AG08395 (cell line): Measurements from ENCODE around the gene SCAPER.
"Not testable (repeated sequence)": the region's sequence is repeated elsewhere in the genome, so short reads cannot be mapped to it uniquely, and the experiment has no call there.

Experiments
- DNase-seq: peaks from one replicate; pipeline ENCODE4 v3.0.0; 2012; ENCODE audit warnings: mixed read lengths, low spot score

SCAPER gene

DNA sequence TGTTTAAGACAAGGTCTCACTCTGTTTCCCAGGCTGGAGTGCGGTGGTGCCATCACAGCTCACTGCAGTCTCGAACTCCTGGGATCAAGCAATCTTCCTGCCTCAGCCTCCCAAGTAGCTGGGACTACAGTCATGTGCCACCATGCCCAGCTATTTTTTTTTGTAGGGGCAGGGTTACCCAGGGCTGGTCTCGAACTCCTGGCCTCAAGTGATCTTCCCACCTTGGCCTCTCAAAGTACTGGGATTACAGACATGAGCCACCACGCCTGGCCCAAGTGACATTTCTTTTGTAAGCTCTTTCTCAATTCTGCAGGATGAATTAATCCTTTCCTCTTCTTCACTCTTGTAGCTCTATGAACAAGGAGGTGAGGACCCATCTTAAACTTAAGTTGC is 592.0 kb downstream of the SCAPER start:
- DNase-seq = not testable (repeated sequence)

DNA sequence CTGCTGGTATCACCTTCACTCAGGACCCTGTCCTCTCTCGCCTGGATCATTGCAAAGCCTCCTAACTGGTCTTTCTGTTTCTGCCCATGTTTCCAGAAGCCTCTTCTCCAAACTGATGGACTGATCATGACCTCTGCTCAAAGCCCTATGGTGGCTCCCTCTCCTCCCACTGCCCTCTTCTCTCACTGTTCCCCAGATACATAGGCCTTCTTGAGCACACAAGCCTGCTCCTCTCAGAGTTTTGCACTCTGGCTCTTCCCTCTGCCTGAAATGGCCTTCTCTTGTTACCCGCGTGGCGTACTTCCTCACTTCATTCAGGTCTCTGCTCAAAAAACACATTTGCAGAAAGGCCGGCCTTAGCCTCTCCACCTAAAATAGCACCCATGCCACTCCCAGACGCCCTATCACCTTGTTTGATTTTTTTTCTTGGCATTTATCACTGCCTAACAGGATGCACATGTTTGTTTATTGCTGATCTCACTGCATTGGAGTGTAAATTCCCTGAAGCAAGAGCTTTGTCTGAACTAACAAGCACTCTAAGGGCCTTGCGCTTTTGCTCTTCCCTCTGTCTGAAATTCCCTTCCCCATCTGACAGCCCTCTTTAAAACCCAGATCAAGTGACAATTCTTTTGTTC is 592.5 kb downstream of the SCAPER start:
- no peak for DNase-seq

DNA sequence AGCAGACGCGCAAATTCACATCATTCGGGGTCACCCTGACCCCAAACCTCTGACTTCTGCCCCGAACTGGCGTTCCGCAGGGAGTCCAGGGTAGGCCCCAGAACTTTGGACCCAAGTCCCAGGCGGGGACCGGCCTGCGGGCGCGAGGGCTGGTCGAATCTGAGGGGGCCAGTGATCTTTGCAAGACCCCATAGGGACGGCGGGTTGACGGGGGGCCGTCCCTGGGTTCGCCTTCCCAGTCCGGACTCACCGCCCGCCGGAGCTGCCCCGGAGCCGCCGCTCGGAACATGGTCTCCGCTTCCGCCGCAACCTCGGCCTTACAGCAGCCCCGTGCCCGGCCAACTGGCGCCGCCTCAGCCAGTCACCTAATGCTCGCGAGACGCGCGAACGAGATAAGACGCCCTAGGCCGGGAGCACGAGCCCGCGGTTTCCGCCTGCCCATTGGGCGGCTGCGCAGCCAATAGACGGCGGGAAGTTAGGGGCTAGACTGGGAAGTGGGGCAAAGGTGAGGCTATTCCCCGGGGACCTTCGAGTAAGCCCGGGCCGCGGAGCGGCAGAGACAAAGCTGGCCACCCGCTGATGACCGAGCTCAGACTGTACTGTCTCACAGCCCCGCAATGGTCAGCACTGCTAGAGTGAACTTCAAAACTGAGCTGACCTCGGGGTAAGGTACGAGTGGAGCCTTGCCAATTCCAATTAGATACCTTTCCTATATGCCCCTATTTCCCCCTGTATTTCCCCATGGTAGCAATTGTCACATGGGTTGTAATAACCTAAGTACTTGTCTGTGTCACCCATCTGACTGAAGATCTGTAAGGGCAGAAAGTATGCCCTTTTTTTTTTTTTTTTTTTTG is 593.8 kb downstream of the SCAPER start, which contains the start of gene ETFA:
Gene ETFA (minus strand): TSS at position 370 of the 854 bp plus-strand sequence. CDS start 81 bp downstream, at position 289.
- peak; percentile 99 for DNase-seq

DNA sequence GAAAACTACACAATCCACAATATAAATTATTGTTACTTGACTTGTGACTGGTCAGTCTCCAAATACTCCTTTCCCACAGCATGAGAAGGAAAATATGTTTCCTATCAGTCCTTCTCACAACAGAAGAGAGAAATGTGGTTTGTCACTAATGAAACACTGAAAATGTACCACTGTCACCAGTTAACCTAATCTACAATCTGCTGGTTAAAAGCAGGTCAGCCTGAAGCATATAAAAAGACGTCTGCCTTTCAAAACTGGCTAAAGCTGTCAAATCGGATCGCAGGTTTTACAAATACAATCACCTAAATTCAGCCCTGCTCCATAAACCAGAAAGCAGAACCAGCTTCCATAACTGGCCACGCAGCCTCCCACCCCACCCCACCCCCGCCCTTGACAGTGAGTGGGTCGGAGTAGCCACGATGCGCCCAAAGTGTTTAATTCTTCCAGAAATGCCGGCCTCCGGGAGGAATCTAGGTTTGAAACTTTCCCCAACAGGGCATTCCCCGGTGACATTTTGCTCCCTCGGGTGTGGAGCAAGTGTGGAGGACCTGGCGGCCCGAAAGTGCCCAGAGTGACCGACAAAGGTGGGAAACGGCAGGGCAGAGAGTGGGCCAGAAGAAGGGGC is 594.6 kb downstream of the SCAPER start:
- DNase-seq = peak; percentile 29

DNA sequence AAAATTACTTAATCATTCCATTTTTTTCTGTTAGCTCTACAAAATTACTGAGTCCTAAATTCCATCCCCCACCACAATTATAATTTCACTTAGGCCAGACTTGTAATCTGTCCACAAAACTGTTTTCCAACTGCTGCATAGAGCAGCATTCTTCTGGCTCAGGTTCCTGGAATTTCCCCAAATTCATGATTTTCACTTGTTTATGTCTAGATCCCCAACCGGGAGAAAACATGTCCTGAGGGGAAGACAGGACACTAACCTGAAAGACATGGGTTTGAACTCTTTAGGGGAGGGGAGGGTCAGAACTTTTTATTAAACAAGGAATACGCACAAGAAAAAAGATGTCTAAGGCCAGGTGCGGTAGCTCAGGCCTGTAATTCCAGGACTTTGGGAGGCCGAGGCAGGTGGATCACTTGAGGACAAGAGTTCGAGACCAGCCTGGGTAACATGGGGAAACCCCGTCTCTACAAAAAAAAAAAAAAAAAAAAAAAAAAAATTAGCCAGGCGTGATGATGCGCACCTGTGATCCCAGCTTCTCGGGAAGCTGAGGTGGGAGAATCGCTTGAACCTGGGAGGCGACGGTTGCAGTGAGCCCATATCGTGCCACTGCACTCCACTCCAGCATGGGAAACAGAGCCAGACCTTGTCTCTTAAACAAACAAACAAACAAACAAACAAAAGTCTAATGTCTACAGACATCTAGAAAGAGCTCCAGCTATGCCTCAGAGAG is 595.4 kb downstream of the SCAPER start:
- DNase-seq = peak; percentile 14

DNA sequence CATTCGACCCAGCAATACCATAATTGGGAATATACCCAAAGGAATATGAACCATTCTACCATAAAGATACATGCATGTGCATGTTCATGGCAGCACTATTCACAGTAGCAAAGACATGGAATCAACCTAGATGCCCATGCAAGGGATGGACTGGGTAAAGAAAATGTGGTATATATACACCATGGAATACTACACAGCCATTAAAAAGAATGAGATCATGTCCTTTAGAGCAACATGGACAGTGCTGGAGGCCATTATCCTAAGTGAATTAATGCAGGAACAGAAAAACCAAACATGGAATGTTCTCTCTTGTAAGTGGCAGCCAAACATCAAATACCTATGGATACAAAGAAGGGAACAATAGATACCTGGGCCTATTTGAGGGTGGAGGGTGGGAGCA is 601.2 kb downstream of the SCAPER start:
- no peak for DNase-seq

DNA sequence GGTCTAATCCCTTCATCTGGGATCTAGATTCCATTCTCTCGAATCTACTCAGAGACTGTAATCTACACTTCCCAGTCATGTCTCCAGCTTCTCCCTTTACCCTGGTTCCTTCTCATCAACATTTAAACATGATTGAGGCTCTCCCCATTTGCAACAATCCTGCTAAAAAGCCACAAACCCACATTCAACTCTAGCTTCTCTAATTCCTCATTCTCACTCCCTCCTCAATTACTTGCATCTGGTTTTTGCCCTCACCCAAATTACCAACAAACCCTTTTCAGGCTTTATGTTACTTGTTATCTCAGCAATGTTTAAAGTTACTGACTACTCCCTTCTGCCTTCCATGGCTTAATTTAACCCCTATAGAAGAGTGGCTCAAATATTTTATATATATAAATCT is 605.4 kb downstream of the SCAPER start:
- DNase-seq = no peak

DNA sequence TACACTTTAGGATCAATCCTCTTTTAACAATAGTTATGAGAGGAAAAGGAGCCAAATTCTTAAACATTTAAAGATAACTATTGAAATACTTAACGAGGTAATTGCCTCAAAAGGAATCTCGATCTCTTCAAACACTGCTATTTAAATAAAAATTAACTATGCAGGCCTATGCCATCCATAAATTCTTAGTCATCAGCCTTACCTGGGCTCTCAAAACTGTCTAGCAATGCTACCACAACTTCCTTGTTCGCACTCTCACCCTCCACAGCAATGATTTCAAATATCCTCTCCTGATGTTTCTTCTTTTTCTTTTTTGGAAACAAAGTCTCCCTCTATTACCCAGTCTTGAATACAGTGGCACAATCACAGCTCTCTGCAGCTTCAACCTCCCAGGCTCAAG is 606.2 kb downstream of the SCAPER start:
- no peak for DNase-seq

DNA sequence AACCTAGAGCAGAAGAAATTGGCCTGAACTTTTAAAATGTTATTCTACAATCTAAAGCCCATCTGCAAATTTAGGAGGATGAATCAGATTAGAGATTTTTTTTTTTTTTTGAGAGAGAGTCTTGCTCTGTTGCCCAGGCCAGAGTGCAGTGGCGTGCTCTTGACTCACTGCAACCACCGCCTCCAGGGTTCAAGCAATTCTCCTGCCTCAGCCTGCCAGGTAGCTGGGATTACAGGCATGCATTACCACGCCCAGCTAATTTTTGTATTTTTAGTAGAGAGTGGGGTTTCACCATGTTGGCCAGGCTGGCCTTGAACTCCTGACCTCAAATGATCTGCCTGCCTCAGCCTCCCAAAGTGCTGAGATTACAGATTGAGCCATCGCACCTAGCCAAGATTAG is 607.2 kb downstream of the SCAPER start:
- DNase-seq = not testable (repeated sequence)
